ENCODE results near the gene FHOD3. TPM values are rescaled to one million over a fixed set of nuclear protein-coding genes. Genes with fewer than 3 reads are reported as not detected.

Gene FHOD3
- total and polyA plus RNA-seq, 2 of the 13 experiments (the other 11 are each of a cell fraction or from before 2014, with no cell fraction given), result 0.07 TPM; not detected in 1

DNA sequence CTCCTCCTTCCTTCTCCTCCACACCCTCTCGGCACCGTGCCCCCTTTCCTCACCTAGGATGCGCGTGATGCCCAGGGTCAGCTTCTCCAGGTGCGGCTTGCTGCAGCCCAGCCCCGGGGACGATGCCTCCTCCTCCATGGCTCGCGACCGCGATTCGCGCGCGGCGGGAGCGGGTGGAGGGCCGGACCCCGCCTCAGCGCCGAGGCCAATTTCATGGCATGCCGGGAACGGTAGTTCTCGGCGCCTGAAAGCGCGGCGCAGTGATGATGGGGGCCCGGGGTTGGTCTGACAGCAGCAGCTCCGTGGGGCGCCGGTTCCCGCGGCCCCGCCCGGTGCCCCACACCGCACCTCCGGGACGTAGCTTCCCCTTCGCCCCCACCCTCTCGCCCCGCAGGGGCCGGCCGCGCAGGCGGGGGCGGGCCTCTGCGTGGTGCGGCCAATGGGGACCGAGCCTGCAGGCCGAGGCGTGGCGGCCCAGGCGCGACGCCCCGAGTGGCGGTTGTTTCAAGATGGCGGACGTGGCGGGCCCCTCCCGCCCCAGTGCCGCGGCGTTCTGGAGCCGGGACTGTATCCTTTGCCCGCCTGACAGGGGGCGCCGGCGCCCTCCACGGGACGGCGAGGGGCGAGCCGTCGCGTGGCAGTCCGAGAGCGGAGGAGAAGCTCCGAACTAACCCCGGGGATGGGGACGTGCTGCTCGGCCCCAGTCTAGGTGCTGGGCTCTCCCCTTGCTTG is 531.3 kb downstream of the FHOD3 start, which contains the start of the genes KIAA1328 and TPGS2 (continued):
- TF ChIP-seq, protein P1, sequence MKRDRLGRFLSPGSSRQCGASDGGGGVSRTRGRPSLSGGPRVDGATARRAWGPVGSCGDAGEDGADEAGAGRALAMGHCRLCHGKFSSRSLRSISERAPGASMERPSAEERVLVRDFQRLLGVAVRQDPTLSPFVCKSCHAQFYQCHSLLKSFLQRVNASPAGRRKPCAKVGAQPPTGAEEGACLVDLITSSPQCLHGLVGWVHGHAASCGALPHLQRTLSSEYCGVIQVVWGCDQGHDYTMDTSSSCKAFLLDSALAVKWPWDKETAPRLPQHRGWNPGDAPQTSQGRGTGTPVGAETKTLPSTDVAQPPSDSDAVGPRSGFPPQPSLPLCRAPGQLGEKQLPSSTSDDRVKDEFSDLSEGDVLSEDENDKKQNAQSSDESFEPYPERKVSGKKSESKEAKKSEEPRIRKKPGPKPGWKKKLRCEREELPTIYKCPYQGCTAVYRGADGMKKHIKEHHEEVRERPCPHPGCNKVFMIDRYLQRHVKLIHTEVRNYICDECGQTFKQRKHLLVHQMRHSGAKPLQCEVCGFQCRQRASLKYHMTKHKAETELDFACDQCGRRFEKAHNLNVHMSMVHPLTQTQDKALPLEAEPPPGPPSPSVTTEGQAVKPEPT (CRISPR knock-in tag; IDR thresholded peaks at IDR 0.05; ENCODE audit: low read depth), result 0 out of 2 replicates have a peak, but pooled peaks have one; percentile 21
- TF ChIP-seq, protein P2, sequence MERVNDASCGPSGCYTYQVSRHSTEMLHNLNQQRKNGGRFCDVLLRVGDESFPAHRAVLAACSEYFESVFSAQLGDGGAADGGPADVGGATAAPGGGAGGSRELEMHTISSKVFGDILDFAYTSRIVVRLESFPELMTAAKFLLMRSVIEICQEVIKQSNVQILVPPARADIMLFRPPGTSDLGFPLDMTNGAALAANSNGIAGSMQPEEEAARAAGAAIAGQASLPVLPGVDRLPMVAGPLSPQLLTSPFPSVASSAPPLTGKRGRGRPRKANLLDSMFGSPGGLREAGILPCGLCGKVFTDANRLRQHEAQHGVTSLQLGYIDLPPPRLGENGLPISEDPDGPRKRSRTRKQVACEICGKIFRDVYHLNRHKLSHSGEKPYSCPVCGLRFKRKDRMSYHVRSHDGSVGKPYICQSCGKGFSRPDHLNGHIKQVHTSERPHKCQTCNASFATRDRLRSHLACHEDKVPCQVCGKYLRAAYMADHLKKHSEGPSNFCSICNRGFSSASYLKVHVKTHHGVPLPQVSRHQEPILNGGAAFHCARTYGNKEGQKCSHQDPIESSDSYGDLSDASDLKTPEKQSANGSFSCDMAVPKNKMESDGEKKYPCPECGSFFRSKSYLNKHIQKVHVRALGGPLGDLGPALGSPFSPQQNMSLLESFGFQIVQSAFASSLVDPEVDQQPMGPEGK (CRISPR knock-in tag; IDR thresholded peaks at IDR 0.05), result peak; percentile 67
- TF ChIP-seq, protein P3, sequence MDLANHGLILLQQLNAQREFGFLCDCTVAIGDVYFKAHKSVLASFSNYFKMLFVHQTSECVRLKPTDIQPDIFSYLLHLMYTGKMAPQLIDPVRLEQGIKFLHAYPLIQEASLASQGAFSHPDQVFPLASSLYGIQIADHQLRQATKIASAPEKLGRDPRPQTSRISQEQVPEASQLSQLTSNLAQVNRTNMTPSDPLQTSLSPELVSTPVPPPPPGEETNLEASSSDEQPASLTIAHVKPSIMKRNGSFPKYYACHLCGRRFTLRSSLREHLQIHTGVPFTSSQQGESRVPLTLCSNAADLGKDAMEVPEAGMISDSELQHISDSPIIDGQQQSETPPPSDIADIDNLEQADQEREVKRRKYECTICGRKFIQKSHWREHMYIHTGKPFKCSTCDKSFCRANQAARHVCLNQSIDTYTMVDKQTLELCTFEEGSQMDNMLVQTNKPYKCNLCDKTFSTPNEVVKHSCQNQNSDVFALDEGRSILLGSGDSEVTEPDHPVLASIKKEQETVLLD (CRISPR knock-in tag; IDR thresholded peaks at IDR 0.05; ENCODE audit: low read depth), result peak; percentile 87
- TF ChIP-seq ZNF839 (CRISPR knock-in tag; IDR thresholded peaks at IDR 0.05; ENCODE audit: borderline replicate concordance) (0 out of 2 replicates have a peak, but pooled peaks have one; percentile 48), ZNF841 (CRISPR knock-in tag; IDR thresholded peaks at IDR 0.05; ENCODE audit: borderline replicate concordance) (peak; percentile 18; the same call in 1 of the 2 replicates), ADNP (CRISPR knock-in tag; IDR thresholded peaks at IDR 0.05) (peak; percentile 85), BRD4 (CRISPR knock-in tag; IDR thresholded peaks at IDR 0.05) (peak; percentile 56), ZNF83 (CRISPR knock-in tag; IDR thresholded peaks at IDR 0.05; ENCODE audit: borderline replicate concordance) (0 out of 2 replicates have a peak, but pooled peaks have one; percentile 35), SOX13 (IDR thresholded peaks at IDR 0.05) (no peak), SOX13 (CRISPR knock-in tag; conservative IDR thresholded peaks at IDR 0.05 in 1 of 2, IDR thresholded peaks at IDR 0.05 in 1 of 2) (0 out of 4 replicates have a peak, but pooled peaks of 1 of the 2 experiments have one; percentile 20), ZNF773 (CRISPR knock-in tag; IDR thresholded peaks at IDR 0.05; ENCODE audit: borderline replicate concordance) (no peak), PITX1 (CRISPR knock-in tag; IDR thresholded peaks at IDR 0.05) (peak; percentile 66; the same call in 1 of the 2 replicates), ZNF660 (CRISPR knock-in tag; IDR thresholded peaks at IDR 0.05; ENCODE audit: borderline replicate concordance, low read depth) (no peak), ZNF430 (CRISPR knock-in tag; IDR thresholded peaks at IDR 0.05) (peak; percentile 74; the same call in 1 of the 2 replicates), MAF1 (CRISPR knock-in tag; IDR thresholded peaks at IDR 0.05; ENCODE audit: borderline replicate concordance) (peak; percentile 20; the same call in 1 of the 2 replicates), SAFB2 (CRISPR knock-in tag; IDR thresholded peaks at IDR 0.05; ENCODE audit: borderline replicate concordance, low read depth) (0 out of 2 replicates have a peak, but pooled peaks have one; percentile 42)
- TF ChIP-seq, protein P4, sequence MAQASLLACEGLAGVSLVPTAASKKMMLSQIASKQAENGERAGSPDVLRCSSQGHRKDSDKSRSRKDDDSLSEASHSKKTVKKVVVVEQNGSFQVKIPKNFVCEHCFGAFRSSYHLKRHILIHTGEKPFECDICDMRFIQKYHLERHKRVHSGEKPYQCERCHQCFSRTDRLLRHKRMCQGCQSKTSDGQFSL (CRISPR knock-in tag; IDR thresholded peaks at IDR 0.05), result peak; percentile 19; the same call in 1 of the 2 replicates
- TF ChIP-seq, protein P5, sequence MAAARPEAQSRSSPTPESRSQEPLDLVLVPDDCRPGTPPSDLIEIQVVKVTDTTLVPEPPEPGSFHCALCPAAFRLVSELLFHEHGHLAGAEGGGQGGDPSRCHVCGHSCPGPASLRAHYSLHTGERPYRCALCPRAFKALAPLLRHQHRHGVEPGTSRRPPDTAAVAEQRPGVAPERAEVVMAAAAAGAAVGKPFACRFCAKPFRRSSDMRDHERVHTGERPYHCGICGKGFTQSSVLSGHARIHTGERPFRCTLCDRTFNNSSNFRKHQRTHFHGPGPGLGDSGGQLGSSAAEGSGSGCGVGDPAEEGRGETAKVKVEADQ (CRISPR knock-in tag; IDR thresholded peaks at IDR 0.05; ENCODE audit: borderline replicate concordance), result peak; percentile 76; the same call in 1 of the 2 replicates
- TF ChIP-seq, protein P6, sequence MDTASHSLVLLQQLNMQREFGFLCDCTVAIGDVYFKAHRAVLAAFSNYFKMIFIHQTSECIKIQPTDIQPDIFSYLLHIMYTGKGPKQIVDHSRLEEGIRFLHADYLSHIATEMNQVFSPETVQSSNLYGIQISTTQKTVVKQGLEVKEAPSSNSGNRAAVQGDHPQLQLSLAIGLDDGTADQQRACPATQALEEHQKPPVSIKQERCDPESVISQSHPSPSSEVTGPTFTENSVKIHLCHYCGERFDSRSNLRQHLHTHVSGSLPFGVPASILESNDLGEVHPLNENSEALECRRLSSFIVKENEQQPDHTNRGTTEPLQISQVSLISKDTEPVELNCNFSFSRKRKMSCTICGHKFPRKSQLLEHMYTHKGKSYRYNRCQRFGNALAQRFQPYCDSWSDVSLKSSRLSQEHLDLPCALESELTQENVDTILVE (CRISPR knock-in tag; IDR thresholded peaks at IDR 0.05), result peak; percentile 71; the same call in 1 of the 2 replicates

Data from HepG2 (cell line).